Kidney capillary endothelial cell (primary cell): ENCODE data around the gene C12orf56.
"Not testable (repeated sequence)": the region's sequence is repeated elsewhere in the genome, so short reads cannot be mapped to it uniquely, and the experiment has no call there.

Experiments
- DNase-seq: peaks from one replicate; pipeline ENCODE4 v3.0.0-alpha.2; 2018; ENCODE audit warnings: low spot score

Gene C12orf56

DNA sequence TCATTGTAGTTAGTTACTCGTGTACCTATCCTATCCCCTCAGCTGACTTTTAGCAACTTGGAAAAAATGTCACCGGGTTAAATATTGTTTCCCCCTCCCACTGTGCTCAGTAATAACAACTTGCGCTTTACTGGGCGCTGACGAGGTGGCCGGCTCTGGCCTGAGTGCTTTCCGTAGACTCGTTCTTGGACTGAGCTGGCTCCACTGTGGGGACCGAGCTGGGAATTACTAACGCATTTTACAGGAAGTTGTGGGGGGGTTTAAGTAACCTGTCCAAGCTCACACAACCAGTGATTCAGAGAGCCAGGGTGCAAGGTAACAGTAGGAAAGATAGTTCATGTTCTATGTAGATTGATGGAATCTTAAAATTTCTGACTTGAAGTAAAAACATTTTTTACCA is 86.0 kb downstream of the C12orf56 start:
- DNase-seq: no peak

DNA sequence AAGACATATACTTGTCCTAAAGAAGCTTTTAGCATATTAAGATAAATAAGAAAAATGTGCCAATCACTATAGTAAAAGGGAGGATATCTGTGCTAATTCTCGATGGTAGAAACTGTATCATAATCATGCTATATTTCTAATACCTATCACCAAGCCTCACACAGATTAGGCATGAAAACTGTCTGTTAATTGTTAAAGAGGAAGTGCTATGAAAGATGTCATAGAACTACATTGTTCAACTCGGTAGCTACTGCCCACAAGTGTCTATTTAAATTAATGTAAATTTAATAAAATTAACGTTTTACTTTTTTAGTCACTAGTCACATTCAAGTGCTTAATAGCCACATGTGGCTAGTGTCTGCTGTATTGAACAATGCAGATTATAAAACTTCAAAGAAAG is 90.9 kb downstream of the C12orf56 start:
- DNase-seq: no peak

GRCh38 chr12:64296301-64296700 is 94.3 kb downstream of the C12orf56 start:
- DNase-seq: no peak

GRCh38 chr12:64293654-64294364 is 96.7 kb downstream of the C12orf56 start:
- DNase-seq: no peak

- not testable (repeated sequence) for DNase-seq
Observed at GRCh38 chr12:64293174-64293573, 97.4 kb downstream of the C12orf56 start.

- no peak for DNase-seq
Observed at GRCh38 chr12:64286521-64286920, 104.0 kb downstream of the C12orf56 start.

DNA sequence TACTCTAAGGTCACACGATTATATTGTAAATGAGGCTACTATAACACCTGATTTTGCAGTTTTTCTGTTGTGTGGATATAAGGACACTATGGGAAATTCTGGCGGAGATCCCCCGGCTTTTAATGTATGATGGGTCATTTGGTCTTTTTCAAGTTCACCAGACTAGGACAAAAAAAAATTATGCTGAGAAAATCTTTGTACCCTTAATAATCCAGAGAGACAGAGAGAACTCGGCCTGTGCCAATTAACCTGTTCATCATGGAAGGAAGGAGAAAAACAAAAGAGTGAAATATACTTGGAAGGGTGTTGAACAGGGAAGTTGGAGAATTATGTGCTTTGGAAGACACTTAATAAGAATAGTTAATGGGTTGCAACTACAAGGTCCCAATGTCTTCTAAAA is 106.3 kb downstream of the C12orf56 start:
- no peak for DNase-seq

DNA sequence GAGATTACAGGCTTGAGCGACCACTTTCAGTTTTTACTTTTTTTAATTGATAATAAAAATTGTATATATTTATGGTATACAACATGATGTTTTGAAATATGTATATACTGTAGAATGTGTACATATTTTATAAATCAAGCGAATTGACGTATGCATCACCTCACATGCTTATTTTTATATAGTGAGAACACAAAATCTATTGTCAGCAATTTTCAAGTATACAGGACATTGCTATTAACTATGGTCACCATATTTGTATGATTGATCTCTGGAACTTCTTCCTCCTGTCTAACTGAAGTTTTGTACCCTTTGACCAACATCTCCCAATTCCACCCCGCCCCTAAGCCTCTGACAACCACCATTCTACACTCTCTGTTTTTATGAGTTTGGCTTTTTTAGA is 112.1 kb downstream of the C12orf56 start:
- DNase-seq: no peak

GRCh38 chr12:64273527-64274403 is 116.8 kb downstream of the C12orf56 start:
- DNase-seq: peak; percentile 36

GRCh38 chr12:64270411-64270810 is 120.1 kb downstream of the C12orf56 start:
- no peak for DNase-seq

GRCh38 chr12:64269161-64269560 is 121.4 kb downstream of the C12orf56 start:
- no peak for DNase-seq

- DNase-seq: no peak
Observed at GRCh38 chr12:64268409-64268808, 122.1 kb downstream of the C12orf56 start.

- DNase-seq: no peak
Observed at GRCh38 chr12:64265839-64266238, 124.7 kb downstream of the C12orf56 start.

DNA sequence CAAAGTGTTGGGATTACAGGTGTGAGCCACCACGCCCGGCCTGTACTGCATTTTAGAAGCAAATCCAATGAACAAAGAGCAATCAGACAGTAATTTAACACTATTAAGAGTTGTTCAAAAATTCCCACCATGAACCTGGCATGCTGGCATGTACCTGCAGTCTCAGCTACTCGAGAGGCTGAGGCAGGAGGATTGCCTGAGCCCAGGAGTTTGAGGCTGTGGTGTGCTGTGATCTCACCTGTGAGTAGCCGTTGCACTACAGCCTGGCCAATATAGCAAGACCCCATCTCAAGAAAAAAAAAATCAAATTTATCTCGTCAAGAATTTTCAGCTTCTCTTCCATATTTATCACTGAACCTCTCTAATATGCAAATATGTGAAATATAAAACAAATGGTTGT is 128.7 kb downstream of the C12orf56 start:
- no peak for DNase-seq

GRCh38 chr12:64258576-64258975 is 132.0 kb downstream of the C12orf56 start:
- no peak for DNase-seq

DNA sequence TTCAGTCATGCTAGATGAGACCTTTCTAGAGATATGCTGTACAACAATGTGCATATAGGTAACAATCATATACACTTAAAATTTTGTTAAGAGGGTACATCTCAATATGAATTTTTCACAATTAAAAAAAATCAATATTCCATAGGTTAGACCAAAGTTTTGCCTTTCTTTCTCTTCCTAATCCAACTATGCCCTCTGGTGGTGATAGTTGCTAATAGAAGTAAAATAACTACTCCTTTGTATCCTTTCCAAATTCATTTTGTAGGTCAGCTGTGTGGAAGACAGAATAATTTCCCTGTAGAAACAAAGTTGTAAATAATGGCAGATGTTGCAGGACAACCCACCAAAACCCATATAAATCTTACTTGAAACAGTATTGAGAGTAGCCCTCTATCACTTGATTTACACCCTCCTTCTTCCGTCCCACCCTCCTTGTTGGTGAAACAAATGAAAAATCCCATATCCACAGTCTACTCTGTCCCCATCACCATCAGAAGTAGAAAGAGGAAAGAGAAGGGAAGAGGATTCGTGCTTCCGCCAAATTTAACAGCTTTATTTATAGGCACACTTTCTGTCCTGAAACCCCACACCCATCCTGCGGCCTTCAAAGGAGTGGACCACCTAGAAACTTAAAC is 134.3 kb downstream of the C12orf56 start:
- peak; percentile 66 for DNase-seq

DNA sequence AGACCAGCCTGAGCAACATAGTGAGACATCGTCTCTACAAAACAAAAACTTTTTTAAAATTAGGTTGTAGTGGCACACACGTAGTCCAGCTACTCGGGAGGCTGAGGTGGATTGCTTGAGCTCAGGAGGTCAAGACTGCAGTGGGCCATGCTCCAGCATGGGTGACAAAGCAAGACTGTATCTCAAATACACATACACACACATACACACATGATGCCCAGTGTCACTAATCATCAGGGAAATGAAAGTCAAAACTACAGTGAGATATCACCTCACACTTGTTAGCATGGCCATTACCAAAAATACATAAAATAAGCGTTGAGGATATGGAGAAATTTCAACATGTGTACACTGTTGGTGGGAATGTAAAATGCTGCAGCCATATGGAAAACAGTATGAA is 135.3 kb downstream of the C12orf56 start:
- DNase-seq: no peak

- no peak for DNase-seq
Observed at GRCh38 chr12:64253356-64253755, 137.2 kb downstream of the C12orf56 start.

DNA sequence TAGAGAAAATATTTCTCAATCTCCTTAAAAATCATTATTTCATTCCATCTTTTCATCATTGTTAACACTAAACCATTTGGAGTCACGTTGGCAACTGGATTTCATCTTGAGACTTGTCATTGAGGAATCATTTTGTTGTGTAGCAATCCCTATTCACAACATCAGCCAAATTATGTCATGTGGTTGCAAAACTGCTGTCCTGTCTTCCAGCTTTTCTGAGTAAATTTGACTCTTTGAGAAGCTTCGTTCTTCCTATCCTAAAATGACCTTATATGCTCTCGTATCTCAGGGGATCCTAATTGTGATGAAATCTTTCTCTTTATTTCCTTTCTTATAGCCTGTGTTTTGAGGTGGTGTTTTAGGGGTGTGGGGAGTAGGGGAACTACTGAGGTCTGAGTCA is 137.9 kb downstream of the C12orf56 start:
- DNase-seq: no peak

GRCh38 chr12:64243809-64244208 is 146.7 kb downstream of the C12orf56 start:
- no peak for DNase-seq

- no peak for DNase-seq
Observed at GRCh38 chr12:64240781-64241180, 149.8 kb downstream of the C12orf56 start.

GRCh38 chr12:64237382-64237781 is 153.2 kb downstream of the C12orf56 start:
- DNase-seq: no peak

- DNase-seq: no peak
Observed at GRCh38 chr12:64236549-64236948, 154.0 kb downstream of the C12orf56 start.
